ENCODE results near the gene LYRM1.
"Not testable (repeated sequence)": the region's sequence is repeated elsewhere in the genome, so short reads cannot be mapped to it uniquely, and the experiment has no call there.

LYRM1 gene

DNA sequence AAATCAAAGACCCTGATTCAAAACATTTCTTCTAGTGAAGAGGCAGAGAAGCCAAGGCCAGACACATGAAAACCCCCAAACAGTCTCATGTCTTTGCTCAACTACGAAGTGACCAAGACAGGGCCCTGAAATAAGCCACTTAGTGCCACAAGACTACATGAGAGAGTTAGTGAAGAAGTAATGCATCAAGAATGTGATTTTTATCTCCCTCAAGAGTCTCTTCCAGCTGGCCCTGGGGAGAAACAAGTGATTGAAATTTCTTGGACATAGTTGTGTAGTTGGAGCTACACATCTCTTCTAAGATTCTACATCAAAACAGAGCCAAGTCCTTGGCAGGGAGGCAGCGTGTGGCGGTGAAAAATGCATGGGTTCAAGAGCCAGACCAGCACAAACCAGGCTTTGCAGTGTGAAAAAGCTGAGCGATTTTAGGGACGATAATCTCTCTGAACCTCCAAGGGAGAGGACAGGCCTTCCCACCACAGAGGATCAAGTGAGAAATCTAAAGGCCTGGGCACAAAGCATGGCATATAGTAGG, 30.6 kb downstream of the LYRM1 start:
- no peak for DNase-seq (ENCODE audit: low read depth, low spot score)

DNA sequence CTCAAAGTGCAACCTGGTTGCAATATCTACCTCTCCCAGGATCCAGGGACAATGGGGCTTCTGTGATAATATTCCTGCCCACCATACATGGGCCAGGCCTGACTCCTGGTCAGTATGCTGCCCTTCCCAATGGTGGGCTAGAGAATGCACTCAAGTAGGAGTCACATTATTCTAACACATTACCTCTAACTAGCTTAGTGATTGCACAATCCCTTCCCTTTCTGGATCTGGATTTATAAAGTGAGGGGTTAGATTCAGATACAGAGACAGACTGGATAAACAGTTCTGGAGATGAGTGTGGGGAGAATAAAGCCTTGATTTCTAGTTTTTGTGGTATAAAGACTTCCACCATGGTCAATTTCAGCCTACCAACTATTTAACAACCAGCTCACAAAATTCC, 33.0 kb downstream of the LYRM1 start:
- no peak for DNase-seq (ENCODE audit: low read depth, low spot score)

DNA sequence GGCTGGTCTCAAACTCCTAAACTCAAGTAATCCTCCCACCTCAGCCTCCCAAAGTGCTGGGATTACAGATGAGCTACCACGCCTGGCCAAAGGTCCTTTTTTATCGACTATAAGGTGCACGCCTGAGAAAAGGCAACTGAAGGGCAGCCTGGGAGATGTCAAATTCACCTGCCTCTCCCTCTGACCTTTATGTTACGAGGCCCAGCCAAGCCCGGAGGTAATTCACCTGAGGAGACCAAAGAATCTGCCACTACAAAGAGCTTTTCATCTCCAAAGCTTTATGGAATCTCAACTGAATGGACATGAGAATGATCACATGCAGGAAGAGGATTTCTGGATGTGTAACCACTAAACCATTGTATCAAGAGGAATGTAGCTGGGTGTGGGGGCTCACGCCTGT, 37.2 kb downstream of the LYRM1 start:
- no peak for DNase-seq (ENCODE audit: low read depth, low spot score)

DNA sequence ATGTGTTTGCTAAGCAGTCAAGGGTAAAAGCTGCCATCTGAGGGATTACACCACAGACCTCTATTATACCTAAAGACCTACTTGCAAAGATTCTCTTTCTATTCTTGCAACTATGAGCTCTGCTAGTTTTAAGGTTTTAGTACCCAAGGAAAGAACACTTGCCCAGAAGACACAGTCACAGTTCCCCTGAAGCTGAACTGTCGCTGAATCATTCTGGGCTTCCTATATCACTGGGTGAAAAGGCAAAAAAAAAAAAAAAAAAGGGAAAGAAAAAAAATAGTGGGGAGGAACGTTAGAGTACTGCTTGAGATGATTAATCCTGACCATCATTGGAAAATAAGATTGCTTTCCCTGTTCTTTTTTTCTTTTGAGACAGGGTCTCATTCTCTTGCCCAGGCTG, 37.9 kb downstream of the LYRM1 start:
- no peak for DNase-seq (ENCODE audit: low read depth, low spot score)

DNA sequence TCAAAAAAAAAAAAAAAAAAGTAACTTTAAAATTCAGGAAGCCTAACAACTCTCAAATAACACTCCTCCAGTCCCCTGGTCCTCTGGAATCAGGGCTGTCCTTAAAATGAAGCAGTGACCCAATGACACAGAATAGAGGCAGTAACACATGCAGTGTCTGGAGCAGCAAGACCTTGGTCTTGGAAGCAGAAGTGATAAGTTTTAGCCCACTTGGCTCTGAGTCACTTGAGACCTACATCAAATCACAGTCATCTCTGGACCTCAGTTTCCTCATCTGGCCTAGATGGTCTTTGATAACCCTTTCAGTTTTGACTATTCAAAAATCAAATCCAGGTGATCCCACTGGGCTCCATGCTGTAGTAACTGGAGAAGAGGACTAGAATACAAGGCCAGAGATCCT, 39.0 kb downstream of the LYRM1 start:
- no peak for DNase-seq (ENCODE audit: low read depth, low spot score)

DNA sequence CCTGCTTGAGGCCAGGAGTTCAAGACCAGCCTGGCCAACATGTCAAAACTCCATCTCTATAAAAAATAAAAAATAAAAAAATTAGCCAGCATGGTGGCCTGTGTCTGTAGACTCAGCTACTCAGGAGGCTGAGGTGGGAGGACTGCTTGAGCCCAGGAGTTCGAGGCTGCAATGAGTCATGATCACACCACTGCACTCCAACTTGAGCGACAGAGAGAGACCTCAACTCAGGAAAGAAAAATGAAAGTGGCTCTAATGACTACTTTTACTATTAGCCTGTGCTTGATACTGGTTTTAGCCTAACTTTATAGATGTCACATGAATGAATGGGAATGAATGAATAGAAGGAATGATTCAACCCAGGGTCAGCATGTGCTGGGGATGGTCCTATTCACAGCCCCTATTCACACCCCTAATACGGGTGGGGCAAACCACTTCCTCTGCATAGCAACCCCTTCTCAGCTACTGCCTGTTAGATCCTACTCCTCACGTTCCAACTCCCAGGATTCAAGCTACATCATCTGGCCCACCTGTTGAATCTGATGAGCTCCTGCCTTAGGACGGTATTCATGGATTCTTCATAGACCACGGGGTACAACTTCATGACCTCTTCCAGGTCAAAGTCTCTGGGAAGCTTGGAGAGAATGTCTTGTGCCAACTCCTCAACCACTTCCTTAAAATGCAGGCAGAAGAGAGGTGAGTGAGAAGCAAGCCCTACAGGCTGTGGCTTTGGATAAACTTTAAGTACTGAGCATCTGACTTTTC, 40.5 kb downstream of the LYRM1 start:
- no peak for DNase-seq (ENCODE audit: low read depth, low spot score)

DNA sequence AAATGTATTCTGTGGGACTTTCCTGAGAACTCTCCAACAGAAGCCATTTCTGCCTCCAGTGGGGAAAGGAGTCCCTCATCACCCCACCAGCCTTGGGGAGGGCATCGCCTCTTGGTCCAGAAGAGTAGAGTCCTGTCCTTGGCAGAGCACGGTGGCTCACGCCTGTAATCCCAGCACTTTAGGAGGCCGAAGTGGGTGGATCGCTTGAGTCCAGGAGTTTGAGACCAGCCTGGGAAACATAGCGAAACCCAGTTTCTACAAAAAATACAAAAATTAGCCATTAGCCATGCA, 41.0 kb downstream of the LYRM1 start:
- no peak for DNase-seq (ENCODE audit: low read depth, low spot score)

DNA sequence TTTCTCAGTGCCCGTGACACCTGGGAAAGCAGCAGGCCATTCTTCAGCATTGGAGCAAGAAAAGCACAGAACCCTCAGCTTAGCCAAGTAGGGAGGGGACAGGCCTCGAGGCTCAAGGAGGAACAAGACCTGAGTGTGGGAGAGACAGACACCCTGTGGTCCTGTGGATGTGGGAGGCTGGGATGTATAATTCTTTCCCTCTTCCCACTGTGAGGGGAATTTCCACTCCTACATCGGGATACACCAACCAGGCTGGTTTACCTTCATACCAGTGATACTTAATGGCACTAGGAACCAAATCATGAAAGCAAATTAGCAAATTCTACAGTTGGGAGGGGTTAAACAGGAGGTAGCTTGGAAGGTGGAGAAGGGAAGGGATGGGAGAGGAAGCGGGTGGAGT, 41.7 kb downstream of the LYRM1 start:
- DNase-seq (ENCODE audit: low read depth, low spot score) = no peak

DNA sequence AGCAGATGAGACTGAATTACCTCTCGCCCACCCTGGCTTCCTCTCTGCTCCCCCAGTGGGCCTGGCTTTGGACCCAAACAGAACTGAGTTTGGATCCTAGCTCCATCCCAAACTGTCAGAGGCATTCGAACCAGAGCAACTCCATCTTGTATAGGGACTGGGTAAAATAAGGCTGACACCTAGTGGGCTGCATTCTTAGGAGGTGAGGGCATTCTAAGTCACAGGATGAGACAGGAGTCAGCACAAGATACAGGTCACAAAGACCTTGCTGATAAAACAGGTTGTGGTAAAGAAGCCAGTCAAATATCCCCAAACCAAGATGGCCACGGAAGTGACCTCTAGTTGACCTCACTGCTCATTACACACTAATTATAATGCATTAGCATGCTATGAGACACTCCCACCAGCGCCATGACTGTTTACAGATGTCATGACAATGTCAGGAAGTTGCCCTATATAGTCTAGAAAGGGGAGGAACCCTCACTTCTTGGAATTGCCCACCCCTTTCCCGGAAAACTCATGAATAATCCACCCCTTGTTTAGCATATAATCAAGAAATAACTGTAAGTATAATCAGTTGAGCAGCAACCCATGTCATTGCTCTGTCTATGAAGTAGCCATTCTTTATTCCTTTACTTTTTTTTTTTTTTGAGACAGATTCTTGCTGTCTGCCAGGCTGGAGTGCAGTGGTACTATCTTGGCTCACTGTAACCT, 44.4 kb downstream of the LYRM1 start:
- no peak for DNase-seq (ENCODE audit: low read depth, low spot score)

DNA sequence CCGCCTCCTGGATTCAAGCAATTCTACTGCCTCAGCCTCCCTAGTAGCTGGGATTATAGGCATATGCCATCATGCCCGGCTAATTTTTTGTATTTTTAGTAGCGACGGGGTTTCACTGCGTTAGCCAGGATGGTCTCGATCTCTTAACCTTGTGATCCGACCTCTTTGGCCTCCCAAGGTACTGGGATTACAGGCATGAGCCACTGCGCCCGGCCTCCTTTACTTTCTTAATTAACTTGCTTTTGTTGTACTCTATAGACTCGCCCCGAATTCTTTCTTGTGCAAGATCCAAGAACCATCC, 45.0 kb downstream of the LYRM1 start:
- not testable (repeated sequence) for DNase-seq (ENCODE audit: low read depth, low spot score)

DNA sequence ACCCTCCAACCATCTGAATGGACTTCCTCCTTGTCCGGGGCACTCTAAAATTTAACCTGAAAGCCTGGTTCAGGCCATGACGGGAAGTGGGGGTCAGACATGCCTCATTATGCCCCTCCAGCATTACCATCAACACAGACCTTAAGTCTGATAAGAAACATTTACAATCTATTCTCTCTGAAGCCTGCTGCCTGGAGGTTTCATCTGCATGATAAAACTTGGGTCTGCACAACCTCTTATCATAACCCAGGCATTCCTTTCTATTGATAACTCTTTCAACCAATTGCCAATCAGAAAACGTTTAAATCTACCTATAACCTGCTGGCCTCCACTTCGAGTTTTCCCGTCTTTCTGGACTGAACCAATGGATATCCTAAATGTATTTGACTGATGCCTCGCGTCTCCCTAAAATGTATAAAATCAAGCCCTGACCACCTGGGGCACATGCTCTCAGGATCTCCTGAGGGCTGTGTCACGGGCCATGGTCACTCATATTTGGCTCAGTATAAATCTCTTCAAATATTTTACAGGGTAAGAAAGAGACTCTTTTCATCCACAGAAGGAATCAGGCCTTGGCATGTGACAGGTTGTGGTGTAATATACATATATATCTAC, 45.6 kb downstream of the LYRM1 start:
- no peak for DNase-seq (ENCODE audit: low read depth, low spot score)

DNA sequence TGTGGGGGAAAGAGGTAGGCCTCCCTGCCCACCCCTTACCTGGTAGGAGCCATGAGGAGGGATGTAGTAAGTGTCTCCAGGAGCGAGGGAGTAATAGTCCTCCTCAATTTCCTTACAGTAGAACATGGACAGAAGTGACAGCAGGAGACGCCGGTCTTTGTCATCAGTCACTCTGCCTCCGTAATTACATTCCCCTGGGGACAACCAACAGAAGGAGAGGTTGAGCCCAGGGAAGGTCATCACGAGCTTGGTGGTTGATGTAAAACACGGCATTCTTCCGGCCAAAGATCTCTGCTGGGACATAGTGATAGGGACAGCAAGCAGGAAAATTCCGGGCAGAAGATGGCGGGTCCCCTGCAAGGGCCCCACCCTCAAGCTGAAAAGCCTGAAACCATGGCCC, 47.9 kb downstream of the LYRM1 start:
- no peak for DNase-seq (ENCODE audit: low read depth, low spot score)

DNA sequence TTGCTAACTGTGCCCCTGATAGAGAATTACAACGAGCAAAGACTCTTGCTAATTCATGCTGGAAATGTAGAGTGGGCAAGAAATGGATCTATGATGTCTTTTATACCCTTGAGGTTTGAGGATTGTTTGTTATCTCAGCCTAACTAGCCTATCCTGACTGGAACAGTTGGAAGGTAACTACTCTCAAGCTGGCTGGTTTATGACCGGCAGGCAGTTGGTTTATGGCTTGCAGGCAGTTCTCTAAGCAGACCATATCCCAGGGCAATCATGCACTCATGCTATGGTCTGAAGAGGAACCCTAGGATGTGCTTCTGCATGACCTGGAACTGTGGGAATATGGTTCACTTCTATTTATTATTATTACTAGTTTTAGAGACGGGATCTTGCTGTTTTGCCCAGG, 49.1 kb downstream of the LYRM1 start:
- no peak for DNase-seq (ENCODE audit: low read depth, low spot score)

DNA sequence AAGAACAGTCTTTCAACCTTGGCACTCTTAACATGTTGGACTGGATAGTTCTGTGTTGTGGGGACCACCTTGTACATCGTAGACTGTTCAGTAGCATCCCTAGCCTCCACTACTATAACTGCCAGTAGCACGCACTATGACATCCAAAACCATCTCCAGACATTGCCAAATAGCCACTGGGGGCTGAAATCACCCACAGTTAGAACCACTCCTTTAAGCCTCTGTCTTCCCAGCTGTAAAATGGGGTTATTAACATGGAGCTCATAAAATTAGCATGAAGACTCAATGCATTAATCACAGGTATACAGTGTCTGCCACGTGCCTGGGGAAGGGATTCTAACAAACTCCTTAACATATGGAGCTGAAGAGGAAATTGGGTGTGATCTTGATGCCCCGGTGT, 49.7 kb downstream of the LYRM1 start:
- DNase-seq (ENCODE audit: low read depth, low spot score) = no peak

DNA sequence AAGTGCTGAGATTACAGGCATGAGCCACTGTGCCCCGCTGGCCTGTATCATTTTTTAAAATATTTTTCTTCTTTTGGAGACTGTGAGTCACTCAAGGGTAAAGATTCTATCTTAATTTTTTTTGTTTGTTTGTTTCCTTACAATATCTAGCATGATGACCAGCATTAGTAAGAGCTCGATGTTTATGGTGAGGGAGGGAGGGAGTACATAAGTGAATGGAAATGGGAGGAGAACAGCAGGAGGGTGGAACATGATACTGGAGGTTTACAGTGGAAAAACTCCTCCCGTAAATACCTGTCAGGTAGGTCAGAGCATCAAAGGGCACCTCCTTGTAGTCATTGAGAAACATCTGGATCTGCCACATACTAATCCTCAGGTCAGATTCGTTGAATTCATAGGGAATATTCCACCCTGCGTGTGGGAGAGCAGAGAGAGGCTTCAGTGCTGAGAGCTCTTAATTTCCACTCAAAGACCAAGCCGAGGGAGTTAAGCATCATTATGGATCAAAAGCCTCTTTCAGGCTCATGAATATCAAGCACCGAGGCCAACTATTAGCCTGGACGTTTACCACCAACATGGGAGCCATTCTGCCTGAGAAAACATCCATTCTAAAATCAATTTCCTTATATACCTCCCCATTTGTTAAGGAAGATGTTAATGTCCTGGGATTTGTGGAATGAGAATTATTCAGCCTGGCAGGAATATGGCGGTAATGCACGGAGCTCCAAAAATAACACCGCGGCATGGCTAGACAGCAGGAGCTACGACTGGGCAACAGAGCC, 51.8 kb downstream of the LYRM1 start:
- no peak for DNase-seq (ENCODE audit: low read depth, low spot score)

DNA sequence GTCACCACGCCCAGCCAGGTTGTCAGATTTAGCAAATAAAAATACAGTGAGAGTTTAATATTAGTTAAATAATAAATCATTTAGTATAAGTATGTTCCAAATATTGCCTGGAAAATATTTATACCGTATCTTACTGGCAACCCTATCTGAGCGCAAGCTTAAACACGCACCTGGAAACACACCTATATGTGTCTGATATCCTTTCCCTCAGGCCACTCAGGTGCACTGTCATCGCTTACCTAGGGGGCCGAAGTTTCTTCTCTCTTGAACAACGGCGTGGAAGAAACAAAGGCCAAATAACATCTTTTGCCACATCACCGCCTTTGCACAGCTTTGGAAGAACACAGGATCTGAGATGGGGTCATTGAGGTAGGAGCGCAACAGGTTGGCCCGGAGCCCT, 54.0 kb downstream of the LYRM1 start:
- no peak for DNase-seq (ENCODE audit: low read depth, low spot score)

DNA sequence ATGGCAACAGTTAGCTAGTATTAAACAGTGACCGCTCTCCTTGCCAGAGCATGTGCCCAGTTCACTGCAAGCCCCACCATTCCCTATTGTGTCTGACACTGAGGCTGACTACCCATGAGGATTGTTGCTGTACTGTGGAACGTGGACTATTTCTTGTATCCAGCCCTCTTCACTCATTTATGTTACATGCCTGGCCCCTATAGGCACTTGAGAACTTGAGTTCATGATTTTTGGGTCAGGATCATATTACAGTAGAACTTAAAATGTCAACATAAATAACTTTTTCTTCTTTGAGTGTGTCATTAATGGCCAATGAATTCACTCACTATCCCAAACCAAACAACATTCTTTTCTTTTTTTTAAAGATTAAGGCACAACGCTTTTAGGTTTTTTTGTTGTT, 55.7 kb downstream of the LYRM1 start:
- DNase-seq (ENCODE audit: low read depth, low spot score) = no peak

DNA sequence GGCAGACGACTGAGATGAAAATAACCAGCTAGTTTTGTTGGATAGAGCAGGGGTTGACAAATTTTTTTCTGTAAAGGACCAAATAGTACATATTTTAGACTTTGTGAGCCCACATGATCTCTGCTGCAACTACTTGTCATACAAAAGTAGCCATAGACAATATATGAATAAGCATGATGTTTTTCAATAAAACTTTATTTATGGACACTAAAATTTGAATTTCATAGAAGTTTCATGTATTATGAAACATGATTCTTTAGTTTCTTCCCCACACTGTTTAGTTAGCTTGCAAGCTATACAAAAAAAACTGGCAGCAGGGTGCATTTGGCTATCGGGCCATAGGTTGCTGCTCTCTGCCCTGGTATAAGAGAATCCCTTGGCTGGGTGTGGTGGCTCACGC, 56.6 kb downstream of the LYRM1 start:
- no peak for DNase-seq (ENCODE audit: low read depth, low spot score)

DNA sequence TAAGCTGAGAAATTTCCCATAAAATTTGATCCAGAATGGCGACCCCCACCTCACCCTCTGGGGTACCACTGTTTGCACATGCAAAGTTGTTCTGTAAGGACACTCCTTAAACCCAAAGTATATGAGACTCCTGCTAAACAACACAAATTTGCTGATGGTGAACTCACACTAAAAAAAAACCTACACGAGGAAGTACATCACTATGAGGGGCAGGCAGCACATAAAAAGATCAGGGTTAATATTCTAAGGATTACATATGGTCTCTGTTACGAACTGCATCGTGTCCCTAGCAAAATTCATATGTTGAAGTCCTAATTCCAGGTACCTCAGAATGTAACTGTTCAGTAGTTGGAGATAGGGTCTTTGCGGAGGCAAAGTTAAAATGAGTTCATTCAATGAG, 60.3 kb downstream of the LYRM1 start:
- no peak for DNase-seq (ENCODE audit: low read depth, low spot score)

DNA sequence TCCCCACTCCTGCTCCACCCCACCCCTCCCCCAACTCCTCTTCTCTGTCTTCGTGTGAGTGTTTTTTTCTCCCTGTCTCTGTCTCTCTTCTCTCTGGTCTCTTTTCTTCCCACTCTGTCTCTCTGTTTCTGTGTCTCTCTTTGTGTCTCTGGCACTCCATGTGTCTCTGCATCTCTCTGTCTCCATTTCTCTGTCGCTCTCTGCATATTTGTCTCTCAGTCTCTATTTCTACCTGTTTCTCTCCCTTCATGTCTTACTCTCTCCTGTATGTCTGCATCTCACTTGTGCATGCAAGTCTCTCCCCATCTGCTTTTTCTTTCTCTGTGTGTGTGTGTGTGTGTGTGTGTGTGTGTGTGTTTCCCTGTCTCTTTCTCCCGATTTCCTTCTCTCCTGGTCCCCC, 68.2 kb downstream of the LYRM1 start:
- no peak for DNase-seq (ENCODE audit: low read depth, low spot score)

DNA sequence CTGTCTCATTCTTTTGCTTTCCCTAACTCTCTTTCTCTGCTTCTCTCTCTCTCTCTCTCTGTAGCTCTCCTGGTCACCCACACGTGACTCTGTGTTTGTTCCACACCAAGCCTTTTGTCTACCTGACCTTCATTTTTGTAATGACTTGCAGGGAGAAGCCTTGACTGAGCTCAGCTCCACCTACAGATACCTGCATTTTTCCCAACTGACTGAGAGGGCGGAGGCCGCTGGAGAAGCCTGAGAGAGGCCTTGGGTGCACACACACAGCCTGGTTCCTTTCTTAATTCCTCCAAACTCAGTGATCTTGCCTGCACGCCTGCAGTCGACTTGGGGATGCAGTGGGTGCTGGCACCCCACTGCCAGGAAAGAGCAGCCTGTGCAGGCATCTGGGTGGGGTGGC, 68.8 kb downstream of the LYRM1 start:
- DNase-seq (ENCODE audit: low read depth, low spot score) = no peak

DNA sequence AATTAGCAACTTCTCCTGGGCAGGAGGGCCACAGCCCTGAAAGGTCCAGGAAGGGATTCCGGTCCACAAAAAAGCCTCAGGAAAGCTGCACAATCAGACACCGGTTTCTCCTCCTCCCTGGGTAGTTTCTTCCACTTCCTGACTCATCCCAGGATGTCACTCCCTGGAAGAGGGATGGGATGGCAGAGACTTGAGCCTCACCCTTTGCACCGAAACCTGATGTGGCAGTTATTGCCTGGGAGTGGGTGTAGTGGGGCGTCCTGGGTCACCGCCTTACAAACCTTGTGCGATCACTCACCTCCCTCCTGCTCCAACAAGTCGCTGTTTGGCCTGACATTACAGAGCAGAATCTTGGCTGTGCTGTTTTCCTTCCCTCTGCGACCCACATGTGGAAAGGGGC, 70.8 kb downstream of the LYRM1 start:
- no peak for DNase-seq (ENCODE audit: low read depth, low spot score)
